Measurements from ENCODE around the gene SIL1. TPM values are rescaled to one million over a fixed set of nuclear protein-coding genes. Genes with fewer than 3 reads are reported as not detected.

Gene SIL1
- total RNA-seq, 1 experiment from 2014 or later = 10.7 TPM

DNA sequence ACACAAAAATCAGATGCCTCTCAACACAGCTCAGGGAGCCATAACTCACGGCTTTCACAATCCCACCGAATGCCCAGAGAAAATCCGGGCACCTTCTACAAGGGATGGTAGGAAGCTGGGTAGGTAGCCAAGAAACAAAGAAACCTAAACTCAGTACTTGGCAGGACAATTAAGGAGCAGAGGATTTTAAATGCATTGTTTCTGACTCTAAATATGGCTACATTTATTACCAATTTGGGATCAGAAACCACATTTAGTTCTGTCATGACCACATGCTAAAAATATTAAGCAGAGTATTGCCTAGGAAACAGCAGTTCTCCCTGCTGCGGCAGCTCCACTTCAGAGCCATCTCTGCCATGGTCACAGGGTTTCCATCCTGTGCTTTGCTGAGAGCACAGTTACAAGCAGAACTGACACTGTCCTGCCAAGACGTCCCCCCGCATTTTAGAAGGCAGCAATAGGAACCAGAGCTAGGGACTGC, 57.5 kb downstream of the SIL1 start (continued):
- TF ChIP-seq, protein P1, sequence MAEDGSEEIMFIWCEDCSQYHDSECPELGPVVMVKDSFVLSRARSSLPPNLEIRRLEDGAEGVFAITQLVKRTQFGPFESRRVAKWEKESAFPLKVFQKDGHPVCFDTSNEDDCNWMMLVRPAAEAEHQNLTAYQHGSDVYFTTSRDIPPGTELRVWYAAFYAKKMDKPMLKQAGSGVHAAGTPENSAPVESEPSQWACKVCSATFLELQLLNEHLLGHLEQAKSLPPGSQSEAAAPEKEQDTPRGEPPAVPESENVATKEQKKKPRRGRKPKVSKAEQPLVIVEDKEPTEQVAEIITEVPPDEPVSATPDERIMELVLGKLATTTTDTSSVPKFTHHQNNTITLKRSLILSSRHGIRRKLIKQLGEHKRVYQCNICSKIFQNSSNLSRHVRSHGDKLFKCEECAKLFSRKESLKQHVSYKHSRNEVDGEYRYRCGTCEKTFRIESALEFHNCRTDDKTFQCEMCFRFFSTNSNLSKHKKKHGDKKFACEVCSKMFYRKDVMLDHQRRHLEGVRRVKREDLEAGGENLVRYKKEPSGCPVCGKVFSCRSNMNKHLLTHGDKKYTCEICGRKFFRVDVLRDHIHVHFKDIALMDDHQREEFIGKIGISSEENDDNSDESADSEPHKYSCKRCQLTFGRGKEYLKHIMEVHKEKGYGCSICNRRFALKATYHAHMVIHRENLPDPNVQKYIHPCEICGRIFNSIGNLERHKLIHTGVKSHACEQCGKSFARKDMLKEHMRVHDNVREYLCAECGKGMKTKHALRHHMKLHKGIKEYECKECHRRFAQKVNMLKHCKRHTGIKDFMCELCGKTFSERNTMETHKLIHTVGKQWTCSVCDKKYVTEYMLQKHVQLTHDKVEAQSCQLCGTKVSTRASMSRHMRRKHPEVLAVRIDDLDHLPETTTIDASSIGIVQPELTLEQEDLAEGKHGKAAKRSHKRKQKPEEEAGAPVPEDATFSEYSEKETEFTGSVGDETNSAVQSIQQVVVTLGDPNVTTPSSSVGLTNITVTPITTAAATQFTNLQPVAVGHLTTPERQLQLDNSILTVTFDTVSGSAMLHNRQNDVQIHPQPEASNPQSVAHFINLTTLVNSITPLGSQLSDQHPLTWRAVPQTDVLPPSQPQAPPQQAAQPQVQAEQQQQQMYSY (CRISPR knock-in tag; IDR thresholded peaks at IDR 0.05) = no peak
- TF ChIP-seq, protein P2, sequence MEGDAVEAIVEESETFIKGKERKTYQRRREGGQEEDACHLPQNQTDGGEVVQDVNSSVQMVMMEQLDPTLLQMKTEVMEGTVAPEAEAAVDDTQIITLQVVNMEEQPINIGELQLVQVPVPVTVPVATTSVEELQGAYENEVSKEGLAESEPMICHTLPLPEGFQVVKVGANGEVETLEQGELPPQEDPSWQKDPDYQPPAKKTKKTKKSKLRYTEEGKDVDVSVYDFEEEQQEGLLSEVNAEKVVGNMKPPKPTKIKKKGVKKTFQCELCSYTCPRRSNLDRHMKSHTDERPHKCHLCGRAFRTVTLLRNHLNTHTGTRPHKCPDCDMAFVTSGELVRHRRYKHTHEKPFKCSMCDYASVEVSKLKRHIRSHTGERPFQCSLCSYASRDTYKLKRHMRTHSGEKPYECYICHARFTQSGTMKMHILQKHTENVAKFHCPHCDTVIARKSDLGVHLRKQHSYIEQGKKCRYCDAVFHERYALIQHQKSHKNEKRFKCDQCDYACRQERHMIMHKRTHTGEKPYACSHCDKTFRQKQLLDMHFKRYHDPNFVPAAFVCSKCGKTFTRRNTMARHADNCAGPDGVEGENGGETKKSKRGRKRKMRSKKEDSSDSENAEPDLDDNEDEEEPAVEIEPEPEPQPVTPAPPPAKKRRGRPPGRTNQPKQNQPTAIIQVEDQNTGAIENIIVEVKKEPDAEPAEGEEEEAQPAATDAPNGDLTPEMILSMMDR (IDR thresholded peaks at IDR 0.05) = no peak
- no peak for TF ChIP-seq SMAD4 (CRISPR knock-in tag; IDR thresholded peaks at IDR 0.05)

GRCh38 chr5:139138809-139139208, 59.4 kb downstream of the SIL1 start:
- DNase-seq (ENCODE audit: low spot score) = no peak
- CTCF ChIA-PET = interaction anchor here (0.5 to 2.0 kb wide), 2 partner anchors 13 to 123 kb away, joined by 5 to 8 read pairs; no protein-coding TSS in a partner anchor
- H3K27ac Mint-ChIP-seq = no peak overlapping the region

DNA sequence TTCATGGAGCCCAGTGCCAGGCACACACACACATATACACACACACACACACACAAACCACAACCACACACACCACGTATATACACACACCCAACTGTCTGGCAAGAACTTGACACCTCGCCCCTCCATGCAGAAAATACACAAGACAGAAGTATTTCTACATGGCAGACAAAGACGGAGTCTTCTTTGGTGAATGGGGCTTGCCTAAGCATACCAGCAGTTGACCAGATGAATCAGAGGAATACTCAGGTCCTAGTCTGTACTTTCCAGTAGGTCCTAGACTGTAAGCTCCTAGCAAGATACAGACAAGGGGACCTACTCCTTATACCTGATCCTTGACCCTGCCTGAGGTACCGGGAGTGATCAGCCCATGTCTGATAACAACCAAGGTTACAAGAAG, 60.1 kb downstream of the SIL1 start:
- H3K27me3 Mint-ChIP-seq (ENCODE audit: low read depth) = no peaks in the 10 kb centered on the region
- H3K4me1 Mint-ChIP-seq = peaks cover 9% of the 10 kb centered on the region
- H3K27ac Mint-ChIP-seq = no peak overlapping the region
- TF ChIP-seq ZNF396 (CRISPR knock-in tag; IDR thresholded peaks at IDR 0.05; ENCODE audit: borderline replicate concordance) (no peak), ZNF671 (CRISPR knock-in tag; IDR thresholded peaks at IDR 0.05) (no peak), ETV6 (CRISPR knock-in tag; IDR thresholded peaks at IDR 0.05) (no peak), ZNF416 (CRISPR knock-in tag; IDR thresholded peaks at IDR 0.05) (no peak), SP1 (CRISPR knock-in tag; conservative IDR thresholded peaks at IDR 0.05) (no peak), NR2C2 (CRISPR knock-in tag; IDR thresholded peaks at IDR 0.05) (no peak), ATF3 (CRISPR knock-in tag; conservative IDR thresholded peaks at IDR 0.05) (no peak), MYBL2 (CRISPR knock-in tag; IDR thresholded peaks at IDR 0.05) (no peak), NR1H2 (CRISPR knock-in tag; IDR thresholded peaks at IDR 0.05) (no peak), SMAD4 (CRISPR knock-in tag; IDR thresholded peaks at IDR 0.05) (no peak), CBFB (CRISPR knock-in tag; IDR thresholded peaks at IDR 0.05; ENCODE audit: low read depth) (no peak), HMGXB4 (CRISPR knock-in tag; IDR thresholded peaks at IDR 0.05) (no peak)
- TF ChIP-seq, protein P3, sequence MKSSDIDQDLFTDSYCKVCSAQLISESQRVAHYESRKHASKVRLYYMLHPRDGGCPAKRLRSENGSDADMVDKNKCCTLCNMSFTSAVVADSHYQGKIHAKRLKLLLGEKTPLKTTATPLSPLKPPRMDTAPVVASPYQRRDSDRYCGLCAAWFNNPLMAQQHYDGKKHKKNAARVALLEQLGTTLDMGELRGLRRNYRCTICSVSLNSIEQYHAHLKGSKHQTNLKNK (CRISPR knock-in tag; IDR thresholded peaks at IDR 0.05) = no peak
- TF ChIP-seq, protein P4, sequence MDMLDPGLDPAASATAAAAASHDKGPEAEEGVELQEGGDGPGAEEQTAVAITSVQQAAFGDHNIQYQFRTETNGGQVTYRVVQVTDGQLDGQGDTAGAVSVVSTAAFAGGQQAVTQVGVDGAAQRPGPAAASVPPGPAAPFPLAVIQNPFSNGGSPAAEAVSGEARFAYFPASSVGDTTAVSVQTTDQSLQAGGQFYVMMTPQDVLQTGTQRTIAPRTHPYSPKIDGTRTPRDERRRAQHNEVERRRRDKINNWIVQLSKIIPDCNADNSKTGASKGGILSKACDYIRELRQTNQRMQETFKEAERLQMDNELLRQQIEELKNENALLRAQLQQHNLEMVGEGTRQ (CRISPR knock-in tag; IDR thresholded peaks at IDR 0.05) = no peak
- TF ChIP-seq, protein P2 (IDR thresholded peaks at IDR 0.05) = no peak
- ATAC-seq = no peak
- ChIA-PET POLR2A (no interaction called here), CTCF (interaction anchor here (2.0 kb wide), 1 partner anchor 124 kb away, joined by 8 read pairs; no protein-coding TSS in a partner anchor)
- no peaks in the 10 kb centered on the region for H3K36me3 Mint-ChIP-seq
- no peaks in the 10 kb centered on the region for H3K9me3 Mint-ChIP-seq
- no peak overlapping the region for H3K4me3 Mint-ChIP-seq
- DNase-seq (ENCODE audit: low spot score) = no peak

More at GRCh38 chr5:139138809-139139208, 59.4 kb downstream of the SIL1 start:
- ATAC-seq = peak; percentile 28
- Mint-ChIP-seq H3K9me3 (no peaks in the 10 kb centered on the region), H3K4me3 (no peak overlapping the region), H3K36me3 (no peaks in the 10 kb centered on the region), H3K4me1 (peaks cover 6% of the 10 kb centered on the region), H3K27me3 (ENCODE audit: low read depth) (no peaks in the 10 kb centered on the region)
- no peak for TF ChIP-seq HMGXB4 (CRISPR knock-in tag; IDR thresholded peaks at IDR 0.05)
- TF ChIP-seq NFE2L1 (CRISPR knock-in tag; IDR thresholded peaks at IDR 0.05) = no peak
- no peak for TF ChIP-seq ZNF396 (CRISPR knock-in tag; IDR thresholded peaks at IDR 0.05; ENCODE audit: borderline replicate concordance)
- POLR2A ChIA-PET = no interaction called here

Data from WTC11 (cell line).